Measurements from ENCODE around the gene ZC3H4.
"Not testable (repeated sequence)": the region's sequence is repeated elsewhere in the genome, so short reads cannot be mapped to it uniquely, and the experiment has no call there.

ZC3H4 gene

DNA sequence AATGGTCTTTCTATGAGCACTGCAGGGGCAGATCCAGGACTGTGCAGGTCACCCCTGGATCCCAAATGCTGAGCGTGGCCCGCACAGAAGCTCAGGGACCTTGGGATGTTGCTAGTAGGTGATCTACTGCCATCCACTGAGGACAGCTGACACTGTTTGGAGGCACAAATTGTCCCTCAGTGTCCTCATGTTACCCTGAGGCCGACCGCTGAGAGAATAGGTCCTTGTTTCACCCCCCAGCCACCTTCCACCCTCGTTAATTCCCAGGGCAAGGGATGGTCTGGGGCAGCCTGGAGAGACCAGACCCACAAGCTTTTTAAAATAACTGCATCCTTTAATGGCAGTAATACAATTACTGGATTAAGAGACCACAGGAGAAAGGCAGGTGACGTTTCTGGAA is 49.7 kb downstream of the ZC3H4 start:
- TF ChIP-seq, protein P1, sequence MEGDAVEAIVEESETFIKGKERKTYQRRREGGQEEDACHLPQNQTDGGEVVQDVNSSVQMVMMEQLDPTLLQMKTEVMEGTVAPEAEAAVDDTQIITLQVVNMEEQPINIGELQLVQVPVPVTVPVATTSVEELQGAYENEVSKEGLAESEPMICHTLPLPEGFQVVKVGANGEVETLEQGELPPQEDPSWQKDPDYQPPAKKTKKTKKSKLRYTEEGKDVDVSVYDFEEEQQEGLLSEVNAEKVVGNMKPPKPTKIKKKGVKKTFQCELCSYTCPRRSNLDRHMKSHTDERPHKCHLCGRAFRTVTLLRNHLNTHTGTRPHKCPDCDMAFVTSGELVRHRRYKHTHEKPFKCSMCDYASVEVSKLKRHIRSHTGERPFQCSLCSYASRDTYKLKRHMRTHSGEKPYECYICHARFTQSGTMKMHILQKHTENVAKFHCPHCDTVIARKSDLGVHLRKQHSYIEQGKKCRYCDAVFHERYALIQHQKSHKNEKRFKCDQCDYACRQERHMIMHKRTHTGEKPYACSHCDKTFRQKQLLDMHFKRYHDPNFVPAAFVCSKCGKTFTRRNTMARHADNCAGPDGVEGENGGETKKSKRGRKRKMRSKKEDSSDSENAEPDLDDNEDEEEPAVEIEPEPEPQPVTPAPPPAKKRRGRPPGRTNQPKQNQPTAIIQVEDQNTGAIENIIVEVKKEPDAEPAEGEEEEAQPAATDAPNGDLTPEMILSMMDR (IDR thresholded peaks at IDR 0.05; ENCODE audit: borderline replicate concordance, control extremely low read depth, extremely low read depth, insufficient read depth, missing control alignments): no peak
- in situ Hi-C loops (cut with MboI; ENCODE audit: low sequenced_read_pairs, unreplicated experiment): no loop called here
- no peak for DNase-seq (ENCODE audit: low spot score)

DNA sequence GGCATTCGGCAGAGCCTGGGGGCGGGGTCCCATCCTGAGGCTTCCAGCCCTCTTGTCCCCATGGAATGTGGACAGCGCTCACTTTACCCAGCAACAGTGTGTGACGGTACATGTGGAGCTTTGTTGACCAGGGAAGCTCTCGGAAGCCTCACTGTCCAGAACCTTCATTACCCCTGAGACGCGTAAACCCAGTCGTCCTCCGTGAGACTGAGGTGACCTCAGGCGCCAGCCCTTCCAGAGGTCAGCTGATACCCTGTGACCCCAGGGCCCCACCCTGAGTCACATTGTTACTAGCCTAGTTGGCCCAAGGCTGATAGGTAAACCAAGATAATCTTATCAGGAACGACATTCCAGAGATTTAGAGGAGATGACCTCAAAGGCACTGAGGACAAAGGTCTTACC is 55.0 kb downstream of the ZC3H4 start:
- in situ Hi-C loops (cut with MboI; ENCODE audit: low sequenced_read_pairs, unreplicated experiment): no loop called here
- DNase-seq (ENCODE audit: low spot score): no peak

DNA sequence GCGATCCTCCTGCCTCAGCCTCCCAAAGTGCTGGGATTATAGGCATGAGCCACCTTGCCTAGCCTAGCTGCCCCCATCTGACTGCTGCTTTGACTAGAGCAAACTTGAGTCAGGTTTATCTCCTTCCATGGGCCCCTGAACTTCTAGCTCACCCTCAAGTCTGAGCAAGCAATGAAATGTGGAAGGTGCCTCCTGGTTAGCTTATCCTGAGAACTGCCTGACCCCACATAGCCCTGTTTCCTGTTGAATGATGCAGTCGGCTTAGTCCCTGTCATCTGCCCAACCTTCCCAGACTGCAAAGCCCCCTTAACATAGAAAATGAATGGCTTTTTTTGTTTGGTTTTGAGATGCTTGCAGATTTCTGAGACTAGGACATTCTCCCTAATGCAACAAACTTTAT is 56.2 kb downstream of the ZC3H4 start:
- TF ChIP-seq, protein P1 (IDR thresholded peaks at IDR 0.05; ENCODE audit: borderline replicate concordance, control extremely low read depth, extremely low read depth, insufficient read depth, missing control alignments): no peak
- in situ Hi-C loops (cut with MboI; ENCODE audit: low sequenced_read_pairs, unreplicated experiment): no loop called here
- DNase-seq (ENCODE audit: low spot score): no peak

More for the DNA sequence above, 55.0 kb downstream of the ZC3H4 start:
- TF ChIP-seq, protein P1 (IDR thresholded peaks at IDR 0.05; ENCODE audit: borderline replicate concordance, control extremely low read depth, extremely low read depth, insufficient read depth, missing control alignments): no peak

DNA sequence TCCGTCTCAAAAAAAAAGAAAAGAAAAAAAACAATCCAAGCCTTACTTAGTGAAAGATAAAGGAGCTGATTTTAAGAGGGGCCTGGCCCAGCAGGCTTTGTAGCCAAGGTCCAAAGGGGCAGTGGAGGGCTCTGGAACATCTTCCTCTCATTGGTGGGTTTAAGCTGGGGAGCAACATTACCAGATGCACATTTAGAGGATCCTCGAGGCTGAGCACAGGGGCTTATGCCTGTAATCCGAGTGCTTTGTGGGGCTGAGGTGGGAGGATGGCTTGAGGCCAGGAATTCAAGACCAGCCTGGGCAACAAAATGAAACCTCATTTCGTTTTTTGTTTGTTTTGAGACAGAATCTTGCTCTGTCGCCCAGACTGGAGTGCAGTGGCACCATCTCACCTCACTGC is 57.2 kb downstream of the ZC3H4 start:
- TF ChIP-seq, protein P1 (IDR thresholded peaks at IDR 0.05; ENCODE audit: borderline replicate concordance, control extremely low read depth, extremely low read depth, insufficient read depth, missing control alignments): no peak
- DNase-seq (ENCODE audit: low spot score): no peak
- in situ Hi-C loops (cut with MboI; ENCODE audit: low sequenced_read_pairs, unreplicated experiment): no loop called here

DNA sequence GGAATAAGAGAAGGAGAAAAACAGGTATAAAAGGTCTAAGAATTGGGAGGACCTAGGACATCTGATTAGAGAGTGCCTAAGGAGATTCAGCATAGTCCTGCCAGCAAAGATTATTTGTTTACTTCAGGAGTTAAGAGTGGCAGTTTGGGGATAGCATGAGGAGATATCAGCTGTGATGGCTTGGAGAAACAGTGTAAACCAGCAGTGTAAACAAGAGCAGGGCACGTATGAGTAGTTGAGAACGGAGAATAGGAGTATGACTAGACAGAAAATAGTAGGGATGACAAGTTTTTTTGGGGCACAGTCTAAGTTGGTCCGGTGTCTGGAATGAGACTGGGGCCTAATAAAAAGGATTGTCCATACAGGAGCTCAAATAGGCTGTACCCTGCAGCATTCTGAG is 63.0 kb downstream of the ZC3H4 start:
- in situ Hi-C loops (cut with MboI; ENCODE audit: low sequenced_read_pairs, unreplicated experiment); DNase-seq (ENCODE audit: low spot score): not testable (repeated sequence)

DNA sequence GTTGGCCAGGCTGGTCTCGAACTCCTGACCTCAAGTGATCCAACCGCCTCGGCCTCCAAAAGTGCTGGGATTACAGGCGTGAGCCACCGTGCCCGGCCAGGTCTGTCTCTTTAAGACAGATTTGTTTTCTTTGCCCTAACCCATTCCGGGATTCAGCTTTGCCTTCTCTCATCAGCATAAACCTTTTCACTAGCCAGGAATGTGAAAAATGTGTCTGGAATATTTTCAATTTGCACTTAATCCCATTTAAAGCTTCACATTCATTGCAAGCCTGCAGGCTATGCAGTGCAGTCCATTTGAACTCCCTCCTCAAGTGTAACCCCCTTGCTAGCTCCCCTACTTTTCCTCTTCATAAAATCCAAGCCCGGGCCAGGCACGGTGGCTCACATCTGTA is 64.3 kb downstream of the ZC3H4 start:
- in situ Hi-C loops (cut with MboI; ENCODE audit: low sequenced_read_pairs, unreplicated experiment): no loop called here
- TF ChIP-seq, protein P1 (IDR thresholded peaks at IDR 0.05; ENCODE audit: borderline replicate concordance, control extremely low read depth, extremely low read depth, insufficient read depth, missing control alignments): no peak
- no peak for DNase-seq (ENCODE audit: low spot score)

DNA sequence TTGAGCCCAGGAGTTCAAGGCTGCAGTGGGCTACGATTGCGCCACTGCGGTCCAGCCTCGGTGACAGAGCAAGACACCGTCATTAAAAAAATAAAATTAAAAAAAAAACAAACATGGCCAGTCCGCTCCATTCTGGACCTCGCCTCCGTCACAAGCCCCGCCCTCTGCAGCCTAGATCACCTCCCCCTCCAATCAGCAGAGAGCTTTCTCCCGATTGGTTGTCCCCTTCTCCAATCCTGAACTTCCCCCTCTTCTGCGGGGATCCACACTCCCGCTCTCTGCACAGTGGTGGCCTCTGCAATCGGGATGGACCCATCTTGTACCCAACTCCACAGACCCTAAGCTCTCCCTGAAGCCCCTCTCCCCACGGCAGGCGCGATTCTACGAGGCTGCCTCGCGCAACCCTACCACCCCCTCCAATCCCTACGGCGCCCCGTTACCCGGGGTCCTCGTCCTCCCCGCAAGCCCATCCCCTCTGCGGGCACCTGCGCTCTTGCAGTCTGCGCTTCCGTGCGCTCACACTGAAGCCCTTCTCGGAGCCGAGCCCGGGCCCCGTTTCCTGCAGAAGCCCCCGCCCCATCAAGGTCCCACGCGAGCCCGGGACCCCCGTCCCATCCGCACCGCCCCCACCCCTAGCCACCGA is 65.7 kb downstream of the ZC3H4 start:
- DNase-seq (ENCODE audit: low spot score): peak; percentile 96
- TF ChIP-seq, protein P1 (IDR thresholded peaks at IDR 0.05; ENCODE audit: borderline replicate concordance, control extremely low read depth, extremely low read depth, insufficient read depth, missing control alignments): no peak
- in situ Hi-C loops (cut with MboI; ENCODE audit: low sequenced_read_pairs, unreplicated experiment): no loop called here

All from GM13976 (cell line).